Kidney (tissue), 14 donors: ENCODE data around the gene ANKDD1B. TPM values are rescaled to one million over a fixed set of nuclear protein-coding genes. Genes with fewer than 3 reads are reported as not detected.

ENCODE experiments used
- DNase-seq, 5 donors: peaks; one replicate each; pipeline ENCODE4 v3.0.0-alpha.2; 2013 to 2020
- FAIRE-seq: peaks from 2 replicates; lab custom pipeline; 2012; peaks lifted over from hg19 to GRCh38; lab: Jason Lieb, UNC
- H3K27ac ChIP-seq, 2 donors: one replicate each; pipeline ENCODE4 v1.7.0; 2013; ENCODE audit warnings: low read depth in 2 of 2, low read length in 2 of 2, inconsistent platforms in 1 of 2
- H3K27me3 ChIP-seq: one replicate; pipeline ENCODE4 v1.7.1; 2013; ENCODE audit warnings: low read length, inconsistent platforms; ENCODE audit not compliant: control insufficient read depth, insufficient read depth
- H3K36me3 ChIP-seq, 3 donors: one replicate each; pipeline versions ENCODE4 v1.7.0 to v1.7.1; 2013; ENCODE audit warnings: low read length in 3 of 3, control low read depth in 1 of 3, inconsistent platforms in 1 of 3; ENCODE audit not compliant: insufficient read depth in 3 of 3, control insufficient read depth in 2 of 3
- H3K4me1 ChIP-seq, 3 donors: one replicate each; pipeline versions ENCODE4 v1.7.0 to v1.7.1; 2013; ENCODE audit warnings: low read length in 3 of 3, inconsistent platforms in 1 of 3, low read depth in 1 of 3; ENCODE audit not compliant: control insufficient read depth in 2 of 3, insufficient read depth in 2 of 3
- H3K4me3 ChIP-seq, 3 donors: one replicate each; pipeline versions ENCODE4 v1.7.0 to v1.8.1; 2013; ENCODE audit warnings: low read length in 3 of 3, control low read depth in 1 of 3, inconsistent platforms in 1 of 3
- H3K9ac ChIP-seq, 3 donors: one replicate each; pipeline versions ENCODE4 v1.7.0 to v1.7.1; 2013; ENCODE audit warnings: low read length in 3 of 3, control low read depth in 1 of 3, inconsistent platforms in 1 of 3
- H3K9me3 ChIP-seq, 3 donors: one replicate each; pipeline versions ENCODE4 v1.7.0 to v1.7.1; 2013; ENCODE audit warnings: low read length in 3 of 3, control low read depth in 1 of 3, inconsistent platforms in 1 of 3; ENCODE audit not compliant: control insufficient read depth in 2 of 3, insufficient read depth in 1 of 3
- intact Hi-C: fragments of 100-400 bp; cut with DNase I; formaldehyde crosslinking; loops from one replicate; pipeline ENCODE4 v1.11.1; 2022
- polyA plus RNA-seq: library from polyadenylated mRNA; stranded (reverse); fragments of 350-450 nt; fragmentation: Illumina TruSeq; extraction: RNeasy Lipid Tissue Mini Kit (QIAGEN cat#74804); gene quantifications from one replicate; pipeline ENCODE4 v1.2.3, GENCODE V29; 2014; ENCODE audit warnings: low read depth, low replicate concordance; ENCODE audit not compliant: insufficient read depth
- total RNA-seq: library from RNA; stranded (reverse); fragmentation: NEBNext Ultra II Directional; extraction: Animal tissue kit (Norgen Biotek cat#: 25700); gene quantifications from one replicate; pipeline ENCODE4 v1.2.1, GENCODE V29; 2021
- TF ChIP-seq, protein P1 (sequence below): IDR thresholded peaks from 3 replicates; pipeline ENCODE4 v1.5.1; 2012; ENCODE audit warnings: mild to moderate bottlenecking, moderate library complexity, borderline replicate concordance; ENCODE audit not compliant: insufficient read depth; ENCODE audit errors: extremely low read depth
- donor health status: control.
- donor health status: control.
- donor health status: control.
- donor health status: control.
- donor health status: control.
- donor health status: DM: yes; HTN: yes; CAD: no.
- donor health status: Normal renal cell carcinoma (clear cell type).

Gene ANKDD1B
- total and polyA plus RNA-seq, 2 donors from 2014 or later: 2.3 to 3.1 TPM

DNA sequence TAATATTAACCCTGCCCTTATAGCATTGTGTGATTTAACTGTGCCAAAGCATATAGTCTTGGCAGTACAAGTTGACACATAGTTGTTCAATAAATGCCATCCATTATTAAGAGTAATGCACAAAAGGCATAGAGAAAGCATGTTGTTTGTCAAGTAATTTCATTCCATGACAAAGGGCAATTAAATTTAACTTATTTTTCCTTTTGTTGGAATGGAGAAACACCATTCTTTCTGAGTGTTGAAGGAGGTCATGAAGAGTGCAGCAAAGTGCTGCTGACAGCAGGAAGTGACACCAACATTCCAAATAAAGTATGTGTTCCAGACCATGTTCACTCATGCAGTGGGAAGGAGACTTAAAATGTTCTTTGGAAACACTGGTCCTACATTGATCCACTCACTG, 29.1 kb downstream of the ANKDD1B start:
- intact Hi-C loops: no loop called here
- peak in 2 of 5 donors; percentile 68 to 91 for DNase-seq
- TF ChIP-seq, protein P1, sequence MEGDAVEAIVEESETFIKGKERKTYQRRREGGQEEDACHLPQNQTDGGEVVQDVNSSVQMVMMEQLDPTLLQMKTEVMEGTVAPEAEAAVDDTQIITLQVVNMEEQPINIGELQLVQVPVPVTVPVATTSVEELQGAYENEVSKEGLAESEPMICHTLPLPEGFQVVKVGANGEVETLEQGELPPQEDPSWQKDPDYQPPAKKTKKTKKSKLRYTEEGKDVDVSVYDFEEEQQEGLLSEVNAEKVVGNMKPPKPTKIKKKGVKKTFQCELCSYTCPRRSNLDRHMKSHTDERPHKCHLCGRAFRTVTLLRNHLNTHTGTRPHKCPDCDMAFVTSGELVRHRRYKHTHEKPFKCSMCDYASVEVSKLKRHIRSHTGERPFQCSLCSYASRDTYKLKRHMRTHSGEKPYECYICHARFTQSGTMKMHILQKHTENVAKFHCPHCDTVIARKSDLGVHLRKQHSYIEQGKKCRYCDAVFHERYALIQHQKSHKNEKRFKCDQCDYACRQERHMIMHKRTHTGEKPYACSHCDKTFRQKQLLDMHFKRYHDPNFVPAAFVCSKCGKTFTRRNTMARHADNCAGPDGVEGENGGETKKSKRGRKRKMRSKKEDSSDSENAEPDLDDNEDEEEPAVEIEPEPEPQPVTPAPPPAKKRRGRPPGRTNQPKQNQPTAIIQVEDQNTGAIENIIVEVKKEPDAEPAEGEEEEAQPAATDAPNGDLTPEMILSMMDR: no peak
- no peaks in the 10 kb centered on the region for H3K4me1 ChIP-seq
- no peaks in the 10 kb centered on the region for H3K27me3 ChIP-seq
- no peak for FAIRE-seq
- no peak overlapping the region for H3K9ac ChIP-seq
- H3K36me3 ChIP-seq: no peaks in the 10 kb centered on the region
- no peak overlapping the region for H3K27ac ChIP-seq
- no peaks in the 10 kb centered on the region for H3K9me3 ChIP-seq
- H3K4me3 ChIP-seq: no peak overlapping the region

GRCh38 chr5:75640826-75641225, 29.6 kb downstream of the ANKDD1B start:
- intact Hi-C loops: no loop called here
- TF ChIP-seq, protein P1: no peak
- no peaks in the 10 kb centered on the region for H3K4me1 ChIP-seq
- H3K27me3 ChIP-seq: no peaks in the 10 kb centered on the region
- FAIRE-seq: no peak
- H3K9ac ChIP-seq: no peak overlapping the region
- DNase-seq: no peak
- H3K36me3 ChIP-seq: no peaks in the 10 kb centered on the region
- H3K4me3 ChIP-seq: no peak overlapping the region
- no peak overlapping the region for H3K27ac ChIP-seq
- H3K9me3 ChIP-seq: no peaks in the 10 kb centered on the region

- Histone ChIP-seq H3K4me1 (no peaks in the 10 kb centered on the region), H3K36me3 (no peaks in the 10 kb centered on the region), H3K9me3 (no peaks in the 10 kb centered on the region), H3K27ac (no peak overlapping the region), H3K27me3 (no peaks in the 10 kb centered on the region), H3K9ac (no peak overlapping the region), H3K4me3 (no peak overlapping the region)
- intact Hi-C loops: no loop called here
- DNase-seq (no peak), FAIRE-seq (no peak)
- TF ChIP-seq, protein P1: no peak
Measured at GRCh38 chr5:75648712-75649111, 37.5 kb downstream of the ANKDD1B start.
